ENCODE results near the gene C10orf62. TPM values are rescaled to one million over a fixed set of nuclear protein-coding genes. Genes with fewer than 3 reads are reported as not detected.

C10orf62 gene
- total and polyA plus RNA-seq, 9 of the 15 experiments (the other 6 are each of a cell fraction or from before 2014, with no cell fraction given): not detected

DNA sequence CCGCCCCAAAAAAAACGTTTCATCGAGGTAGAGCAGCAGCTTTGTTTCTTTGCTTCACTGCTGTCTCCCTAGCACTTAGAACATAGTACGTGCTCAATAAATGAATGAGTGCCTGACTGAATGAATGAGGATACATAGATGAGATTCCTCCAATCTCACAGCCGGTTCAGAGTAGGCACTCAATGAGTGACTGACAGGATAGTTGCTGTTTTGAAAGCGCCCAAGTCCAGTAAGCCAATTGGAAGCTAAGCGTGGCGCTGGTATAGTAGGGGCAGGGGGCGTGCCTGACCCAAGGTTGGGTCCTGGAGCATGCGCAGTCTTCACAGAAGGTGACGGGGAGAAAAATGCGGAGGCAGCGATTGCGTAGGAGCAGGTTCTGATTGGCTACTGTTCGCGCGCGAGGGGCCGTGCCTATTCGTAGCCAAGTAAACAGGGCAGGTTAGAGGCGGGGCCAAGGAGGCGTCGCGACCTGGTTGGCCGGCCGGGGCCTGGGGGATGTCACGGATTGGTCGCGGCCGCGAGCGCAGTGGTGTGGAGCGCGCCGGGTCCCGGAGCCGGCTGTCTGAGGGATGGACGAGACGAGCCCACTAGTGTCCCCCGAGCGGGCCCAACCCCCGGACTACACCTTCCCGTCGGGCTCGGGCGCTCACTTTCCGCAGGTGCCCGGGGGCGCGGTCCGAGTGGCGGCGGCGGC, 50.8 kb downstream of the C10orf62 start, which contains the start of gene PI4K2A (continued):
- TF ChIP-seq, protein P1, sequence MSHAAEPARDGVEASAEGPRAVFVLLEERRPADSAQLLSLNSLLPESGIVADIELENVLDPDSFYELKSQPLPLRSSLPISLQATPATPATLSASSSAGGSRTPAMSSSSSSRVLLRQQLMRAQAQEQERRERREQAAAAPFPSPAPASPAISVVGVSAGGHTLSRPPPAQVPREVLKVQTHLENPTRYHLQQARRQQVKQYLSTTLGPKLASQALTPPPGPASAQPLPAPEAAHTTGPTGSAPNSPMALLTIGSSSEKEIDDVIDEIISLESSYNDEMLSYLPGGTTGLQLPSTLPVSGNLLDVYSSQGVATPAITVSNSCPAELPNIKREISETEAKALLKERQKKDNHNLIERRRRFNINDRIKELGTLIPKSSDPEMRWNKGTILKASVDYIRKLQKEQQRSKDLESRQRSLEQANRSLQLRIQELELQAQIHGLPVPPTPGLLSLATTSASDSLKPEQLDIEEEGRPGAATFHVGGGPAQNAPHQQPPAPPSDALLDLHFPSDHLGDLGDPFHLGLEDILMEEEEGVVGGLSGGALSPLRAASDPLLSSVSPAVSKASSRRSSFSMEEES (CRISPR knock-in tag; IDR thresholded peaks at IDR 0.05): no peak
- TF ChIP-seq, protein P2, sequence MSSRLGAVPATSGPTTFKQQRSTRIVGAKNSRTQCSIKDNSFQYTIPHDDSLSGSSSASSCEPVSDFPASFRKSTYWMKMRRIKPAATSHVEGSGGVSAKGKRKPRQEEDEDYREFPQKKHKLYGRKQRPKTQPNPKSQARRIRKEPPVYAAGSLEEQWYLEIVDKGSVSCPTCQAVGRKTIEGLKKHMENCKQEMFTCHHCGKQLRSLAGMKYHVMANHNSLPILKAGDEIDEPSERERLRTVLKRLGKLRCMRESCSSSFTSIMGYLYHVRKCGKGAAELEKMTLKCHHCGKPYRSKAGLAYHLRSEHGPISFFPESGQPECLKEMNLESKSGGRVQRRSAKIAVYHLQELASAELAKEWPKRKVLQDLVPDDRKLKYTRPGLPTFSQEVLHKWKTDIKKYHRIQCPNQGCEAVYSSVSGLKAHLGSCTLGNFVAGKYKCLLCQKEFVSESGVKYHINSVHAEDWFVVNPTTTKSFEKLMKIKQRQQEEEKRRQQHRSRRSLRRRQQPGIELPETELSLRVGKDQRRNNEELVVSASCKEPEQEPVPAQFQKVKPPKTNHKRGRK (tag; IDR thresholded peaks at IDR 0.05): no peak
- no peak for TF ChIP-seq ETV5 (CRISPR knock-in tag; IDR thresholded peaks at IDR 0.05; ENCODE audit: low read depth)
- TF ChIP-seq, protein P3, sequence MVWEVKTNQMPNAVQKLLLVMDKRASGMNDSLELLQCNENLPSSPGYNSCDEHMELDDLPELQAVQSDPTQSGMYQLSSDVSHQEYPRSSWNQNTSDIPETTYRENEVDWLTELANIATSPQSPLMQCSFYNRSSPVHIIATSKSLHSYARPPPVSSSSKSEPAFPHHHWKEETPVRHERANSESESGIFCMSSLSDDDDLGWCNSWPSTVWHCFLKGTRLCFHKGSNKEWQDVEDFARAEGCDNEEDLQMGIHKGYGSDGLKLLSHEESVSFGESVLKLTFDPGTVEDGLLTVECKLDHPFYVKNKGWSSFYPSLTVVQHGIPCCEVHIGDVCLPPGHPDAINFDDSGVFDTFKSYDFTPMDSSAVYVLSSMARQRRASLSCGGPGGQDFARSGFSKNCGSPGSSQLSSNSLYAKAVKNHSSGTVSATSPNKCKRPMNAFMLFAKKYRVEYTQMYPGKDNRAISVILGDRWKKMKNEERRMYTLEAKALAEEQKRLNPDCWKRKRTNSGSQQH (CRISPR knock-in tag; IDR thresholded peaks at IDR 0.05): no peak
- no peak for TF ChIP-seq SIN3B (IDR thresholded peaks at IDR 0.05; ENCODE audit: low read depth)
- TF ChIP-seq DNMT1 (IDR thresholded peaks at IDR 0.05): no peak
- no peak for TF ChIP-seq ZNF76 (CRISPR knock-in tag; IDR thresholded peaks at IDR 0.05; ENCODE audit: borderline replicate concordance)
- TF ChIP-seq ZNF24 (IDR thresholded peaks at IDR 0.05): peak; percentile 96
- TF ChIP-seq, protein P4, sequence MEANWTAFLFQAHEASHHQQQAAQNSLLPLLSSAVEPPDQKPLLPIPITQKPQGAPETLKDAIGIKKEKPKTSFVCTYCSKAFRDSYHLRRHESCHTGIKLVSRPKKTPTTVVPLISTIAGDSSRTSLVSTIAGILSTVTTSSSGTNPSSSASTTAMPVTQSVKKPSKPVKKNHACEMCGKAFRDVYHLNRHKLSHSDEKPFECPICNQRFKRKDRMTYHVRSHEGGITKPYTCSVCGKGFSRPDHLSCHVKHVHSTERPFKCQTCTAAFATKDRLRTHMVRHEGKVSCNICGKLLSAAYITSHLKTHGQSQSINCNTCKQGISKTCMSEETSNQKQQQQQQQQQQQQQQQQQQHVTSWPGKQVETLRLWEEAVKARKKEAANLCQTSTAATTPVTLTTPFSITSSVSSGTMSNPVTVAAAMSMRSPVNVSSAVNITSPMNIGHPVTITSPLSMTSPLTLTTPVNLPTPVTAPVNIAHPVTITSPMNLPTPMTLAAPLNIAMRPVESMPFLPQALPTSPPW (CRISPR knock-in tag; IDR thresholded peaks at IDR 0.05): 0 out of 2 replicates have a peak, but pooled peaks have one; percentile 6
- peak; percentile 61; the same call in 1 of the 2 replicates for TF ChIP-seq ADNP (tag; IDR thresholded peaks at IDR 0.05)
- TF ChIP-seq FOXK2 (conservative IDR thresholded peaks at IDR 0.05 in 1 of 2, IDR thresholded peaks at IDR 0.05 in 1 of 2; ENCODE audit: low read depth in 2 of 2): peak; percentile 98 to 99
- TF ChIP-seq NFE2 (IDR thresholded peaks at IDR 0.05; ENCODE audit: low read depth): peak; percentile 53
- no peak for TF ChIP-seq ZNF140 (CRISPR knock-in tag; IDR thresholded peaks at IDR 0.05)
- peak; percentile 40; the same call in 1 of the 2 replicates for TF ChIP-seq KLF13 (tag; IDR thresholded peaks at IDR 0.05; ENCODE audit: borderline replicate concordance, low read depth)
- peak; percentile 68 for TF ChIP-seq RBBP5 (IDR thresholded peaks at IDR 0.05; ENCODE audit: borderline replicate concordance, insufficient read depth, low read length, poor library complexity, severe bottlenecking)
- no peak for TF ChIP-seq PHF20 (IDR thresholded peaks at IDR 0.05; ENCODE audit: partially characterized antibody)
- peak; percentile 35 for TF ChIP-seq KDM5B (IDR thresholded peaks at IDR 0.05; ENCODE audit: insufficient replicate concordance, low read depth, low read length)
- no peak for TF ChIP-seq KLF10 (CRISPR knock-in tag; IDR thresholded peaks at IDR 0.05)
- TF ChIP-seq, protein P5, sequence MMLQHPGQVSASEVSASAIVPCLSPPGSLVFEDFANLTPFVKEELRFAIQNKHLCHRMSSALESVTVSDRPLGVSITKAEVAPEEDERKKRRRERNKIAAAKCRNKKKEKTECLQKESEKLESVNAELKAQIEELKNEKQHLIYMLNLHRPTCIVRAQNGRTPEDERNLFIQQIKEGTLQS (IDR thresholded peaks at IDR 0.05): peak; percentile 20; the same call in 1 of the 2 replicates
- TF ChIP-seq, protein P5 (CRISPR knock-in tag; conservative IDR thresholded peaks at IDR 0.05): no peak
- peak; percentile 56 for TF ChIP-seq ASH1L (IDR thresholded peaks at IDR 0.05; ENCODE audit: borderline replicate concordance, low read depth, partially characterized antibody)

Measured in K562 (cell line).